Measurements from ENCODE around the gene GALNT16.
A peak's percentile ranks its signal among the peaks of the same experiment; 100 is the strongest.
"Not testable (repeated sequence)": the region's sequence is repeated elsewhere in the genome, so short reads cannot be mapped to it uniquely, and the experiment has no call there.

GALNT16 gene

DNA sequence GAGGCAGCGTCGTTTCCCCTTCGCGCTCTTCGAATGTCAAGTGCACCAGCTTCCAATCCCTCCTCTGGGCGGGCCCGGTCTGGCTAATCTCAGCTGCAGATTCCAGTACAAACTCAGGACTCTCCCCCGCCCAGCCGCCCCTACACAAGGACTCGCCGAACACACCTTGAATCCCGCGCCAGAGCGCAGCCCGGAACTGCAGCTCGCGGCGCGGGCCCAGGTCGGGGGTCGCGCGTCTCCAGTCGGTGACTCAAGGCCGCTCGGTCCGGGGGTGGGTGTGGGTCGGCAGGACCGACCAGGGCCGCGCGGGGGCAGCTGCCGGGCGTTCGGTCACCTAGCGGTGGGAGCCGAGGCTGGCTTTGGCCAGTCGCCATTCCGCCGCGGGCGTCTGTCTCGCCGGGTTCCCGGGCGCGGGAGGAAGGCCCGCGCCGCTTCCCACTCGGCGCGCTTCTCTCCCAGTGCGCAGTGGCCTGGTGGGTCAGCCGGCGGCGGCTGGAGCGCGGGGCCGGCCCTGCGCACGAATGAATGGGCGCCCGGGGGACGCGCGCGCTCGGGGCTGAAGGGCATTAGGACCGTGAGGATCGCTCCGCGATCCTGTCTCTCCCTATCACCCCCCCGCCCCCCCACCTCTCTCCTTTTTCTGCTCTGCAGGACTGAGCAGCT lies at the start of gene GALNT16:
GALNT16 (plus strand) TSS at position 632 of the 663 bp plus-strand sequence. CDS start 133 bp downstream, outside the sequence.
- peak; percentile 63 for DNase-seq

DNA sequence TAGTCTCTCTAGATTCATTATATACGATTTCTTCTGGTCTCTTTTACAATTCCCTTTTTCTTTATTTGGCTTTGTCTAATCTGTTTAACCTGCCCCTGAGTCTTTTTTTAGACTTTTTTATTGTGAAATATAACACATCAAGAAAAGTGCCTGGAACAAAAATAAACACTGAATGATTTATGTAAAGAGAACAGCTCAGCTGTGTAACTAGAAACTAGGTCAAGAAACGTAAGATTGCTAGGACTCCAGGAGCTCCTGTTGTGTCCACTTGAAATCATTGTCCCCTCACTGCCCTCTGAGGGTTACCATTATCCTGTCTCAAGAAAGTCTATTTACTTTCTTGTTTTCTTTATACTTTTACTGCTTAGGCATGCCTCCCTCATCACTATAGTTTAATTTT lies 45.6 kb upstream of the GALNT16 start:
- DNase-seq, result no peak

DNA sequence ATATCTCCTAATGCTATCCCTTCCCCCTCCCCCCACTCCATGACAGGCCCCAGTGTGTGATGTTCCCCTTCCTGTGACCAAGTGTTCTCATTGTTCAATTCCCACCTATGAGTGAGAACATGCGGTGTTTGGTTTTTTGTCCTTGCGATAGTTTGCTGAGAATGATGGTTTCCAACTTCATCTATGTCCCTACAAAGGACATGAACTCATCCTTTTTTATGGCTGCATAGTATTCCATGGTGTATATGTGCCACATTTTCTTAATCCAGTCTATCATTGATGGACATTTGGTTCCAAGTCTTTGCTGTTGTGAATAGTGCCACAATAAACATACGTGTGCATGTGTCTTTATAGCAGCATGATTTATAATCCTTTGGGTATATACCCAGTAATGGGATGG lies 42.3 kb upstream of the GALNT16 start:
- not testable (repeated sequence) for DNase-seq

DNA sequence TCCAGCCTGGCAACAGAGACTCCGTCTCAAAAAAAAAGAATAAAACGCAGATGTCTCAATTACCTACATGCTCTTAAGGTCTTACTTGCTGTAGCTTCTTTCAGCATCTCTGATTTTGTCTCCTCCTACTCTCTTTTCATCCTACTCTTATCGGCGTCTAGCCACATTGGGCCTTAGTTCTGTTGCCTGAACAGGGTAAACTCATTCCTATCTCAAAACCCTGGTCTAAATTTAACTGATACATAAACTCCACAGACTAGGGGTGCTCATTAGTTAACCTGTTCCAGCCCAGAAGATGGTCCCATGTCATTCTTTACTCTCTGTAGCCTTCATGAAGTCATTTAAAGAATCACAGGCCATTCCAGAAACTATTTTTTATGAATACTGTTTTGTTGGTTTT lies 35.0 kb upstream of the GALNT16 start:
- DNase-seq, result no peak

DNA sequence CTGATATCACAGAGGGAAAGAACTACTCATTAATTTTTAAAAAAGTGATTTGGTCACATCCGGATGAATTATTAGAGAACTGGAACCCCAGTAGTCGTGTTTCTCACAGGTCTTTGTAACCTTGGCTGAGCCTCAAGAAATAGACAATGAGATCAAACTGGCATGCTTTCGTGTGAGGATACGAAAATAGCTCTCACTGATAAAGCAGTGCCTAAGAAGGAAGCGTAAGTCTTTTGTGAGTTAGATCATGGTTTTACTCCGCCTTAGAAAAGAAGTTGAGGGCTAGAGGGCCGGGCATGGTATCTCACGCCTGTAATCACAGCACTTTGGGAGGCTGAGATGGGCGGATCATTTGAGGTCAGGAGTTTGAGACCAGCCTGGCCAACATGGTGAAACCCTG lies 33.8 kb upstream of the GALNT16 start:
- no peak for DNase-seq

DNA sequence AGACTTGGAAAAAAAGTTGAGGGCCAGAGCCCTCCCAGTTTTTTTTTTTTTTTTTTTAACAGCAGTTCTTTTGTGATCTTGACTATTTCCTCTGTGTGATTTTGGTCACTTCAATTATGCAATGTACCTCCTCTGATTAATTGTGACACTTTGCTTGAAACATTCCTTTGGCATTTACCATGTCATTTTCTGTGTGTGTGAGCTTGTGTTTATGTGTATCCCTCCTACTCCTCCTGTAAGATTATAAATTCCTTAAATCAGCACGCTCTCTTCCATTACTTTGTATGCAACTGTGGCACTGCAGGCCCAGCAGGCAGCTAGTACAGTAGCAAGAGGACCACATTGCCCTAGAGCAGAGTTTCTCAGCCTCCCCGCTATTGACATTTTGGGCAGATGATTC lies 33.2 kb upstream of the GALNT16 start:
- no peak for DNase-seq

DNA sequence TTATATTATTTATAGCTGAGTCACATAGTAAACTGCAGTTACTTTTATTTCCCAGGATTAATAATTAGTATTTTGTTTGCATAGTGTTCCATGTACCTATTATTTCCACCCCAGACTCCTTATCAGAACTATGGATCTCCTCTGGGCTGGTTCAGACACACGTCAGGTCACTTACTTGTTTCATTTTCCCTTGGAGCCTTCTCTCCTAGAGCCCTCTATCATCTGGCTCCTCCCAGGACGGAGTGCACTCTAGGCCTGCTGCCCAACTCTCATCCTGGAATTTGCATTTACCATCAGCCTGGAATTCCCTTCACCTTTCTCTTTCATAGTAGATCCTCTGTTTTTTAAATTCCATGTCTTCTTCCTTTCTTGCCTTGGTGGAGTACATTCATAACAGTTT lies 28.5 kb upstream of the GALNT16 start:
- DNase-seq, result no peak

DNA sequence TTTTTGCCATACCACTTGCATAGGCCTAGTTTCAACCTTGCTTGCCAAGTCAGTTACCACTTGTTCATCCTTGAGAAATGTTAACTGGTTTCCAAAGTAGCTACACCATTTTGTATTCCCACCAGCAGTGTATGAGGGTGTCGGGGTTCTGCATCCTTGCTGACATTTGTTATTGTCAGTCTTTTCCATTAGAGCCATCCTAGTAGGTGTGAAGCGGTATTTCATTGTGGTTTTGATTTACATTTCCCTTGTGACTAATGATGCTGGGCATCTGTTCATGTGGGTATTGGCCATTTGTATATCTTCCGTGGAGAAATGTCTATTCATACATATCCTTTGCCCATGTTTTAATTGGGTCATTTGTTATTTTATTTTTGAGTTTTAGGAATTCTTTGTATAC lies 27.6 kb upstream of the GALNT16 start:
- DNase-seq, result no peak

DNA sequence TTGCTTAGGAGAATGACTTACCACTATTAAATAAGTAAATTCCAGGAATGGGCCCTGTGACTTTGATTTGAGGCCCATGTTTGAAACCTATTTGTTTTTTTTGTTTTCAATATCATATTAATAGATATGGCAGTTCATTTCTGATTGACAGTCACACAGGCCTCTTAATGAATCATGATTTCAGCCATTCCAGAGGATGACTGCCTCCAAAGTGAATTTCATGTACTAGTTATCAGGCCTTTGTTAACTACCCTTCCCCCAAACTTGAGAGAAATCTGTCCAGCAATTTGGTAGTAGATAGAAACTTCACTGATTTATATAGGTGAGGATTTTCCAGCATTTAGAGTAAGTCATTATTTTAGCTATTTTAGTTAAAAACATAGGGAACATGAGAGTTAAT lies 25.9 kb upstream of the GALNT16 start:
- DNase-seq, result no peak

DNA sequence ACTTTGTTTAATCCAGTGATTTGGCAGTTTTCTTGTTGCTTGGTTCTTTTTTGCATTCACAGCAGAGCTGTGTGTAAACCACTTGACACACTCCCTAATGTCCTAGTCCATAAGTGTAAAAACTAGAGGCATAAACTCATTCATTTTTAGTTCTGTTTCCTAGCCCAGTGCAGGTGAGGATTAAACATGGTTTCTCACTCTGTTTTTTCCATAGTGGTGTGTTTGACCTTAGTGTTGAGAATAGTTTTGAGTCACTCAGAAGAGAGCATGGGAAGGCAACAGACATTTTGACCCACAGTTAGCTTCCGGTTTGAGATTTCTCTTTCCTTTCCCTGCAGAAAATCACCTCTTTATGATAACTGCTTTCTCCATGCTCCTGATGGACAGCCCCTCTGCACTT lies 24.2 kb upstream of the GALNT16 start:
- DNase-seq, result no peak

DNA sequence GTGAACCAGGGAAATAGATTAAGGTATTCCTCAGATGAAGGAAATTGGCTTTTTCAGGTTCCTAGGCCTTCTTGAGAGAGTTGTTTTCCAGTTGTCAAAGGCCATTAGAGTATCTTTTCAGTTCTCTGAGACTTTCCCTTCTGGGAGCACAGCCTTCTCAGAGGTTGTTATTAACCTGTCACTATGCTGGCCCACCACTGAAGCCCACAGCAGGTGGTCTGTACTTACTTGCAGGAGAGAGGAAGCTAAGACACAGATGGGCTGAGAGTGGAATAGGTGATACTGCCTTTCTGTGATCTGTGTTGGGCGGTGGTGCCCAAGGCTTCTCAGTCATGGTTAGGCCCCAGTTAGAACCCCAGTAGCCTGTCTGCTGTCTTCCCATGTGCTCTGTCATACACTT lies 22.8 kb upstream of the GALNT16 start:
- no peak for DNase-seq

DNA sequence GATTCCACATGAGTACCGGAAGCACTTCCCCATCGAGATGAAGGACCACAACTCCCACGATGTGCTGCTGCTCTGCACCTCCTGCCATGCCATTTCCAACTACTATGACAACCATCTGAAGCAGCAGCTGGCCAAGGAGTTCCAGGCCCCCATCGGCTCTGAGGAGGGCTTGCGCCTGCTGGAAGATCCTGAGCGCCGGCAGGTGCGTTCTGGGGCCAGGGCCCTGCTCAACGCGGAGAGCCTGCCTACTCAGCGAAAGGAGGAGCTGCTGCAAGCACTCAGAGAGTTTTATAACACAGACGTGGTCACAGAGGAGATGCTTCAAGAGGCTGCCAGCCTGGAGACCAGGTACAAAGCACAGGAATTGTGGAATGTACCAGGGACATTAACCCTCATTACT lies 22.4 kb upstream of the GALNT16 start:
- no peak for DNase-seq

DNA sequence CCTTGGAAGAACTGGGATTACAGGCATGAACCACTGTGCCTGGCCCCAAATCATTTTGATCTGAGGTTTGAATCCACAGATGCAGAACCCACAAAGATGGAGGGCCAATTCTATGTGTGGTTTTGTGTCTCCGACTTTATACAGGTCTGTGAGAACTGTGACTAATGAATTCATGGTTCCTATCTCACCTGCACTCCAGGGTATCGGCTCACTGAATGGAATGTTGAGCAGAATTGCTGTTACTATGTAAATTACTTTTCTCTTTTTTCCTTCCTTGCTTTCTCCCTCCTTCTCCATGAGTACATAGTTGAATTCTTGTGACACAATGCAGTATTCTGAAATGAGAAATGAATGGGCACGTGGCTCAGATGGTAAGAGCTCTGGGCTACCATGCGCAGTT lies 21.1 kb upstream of the GALNT16 start:
- DNase-seq, result no peak

DNA sequence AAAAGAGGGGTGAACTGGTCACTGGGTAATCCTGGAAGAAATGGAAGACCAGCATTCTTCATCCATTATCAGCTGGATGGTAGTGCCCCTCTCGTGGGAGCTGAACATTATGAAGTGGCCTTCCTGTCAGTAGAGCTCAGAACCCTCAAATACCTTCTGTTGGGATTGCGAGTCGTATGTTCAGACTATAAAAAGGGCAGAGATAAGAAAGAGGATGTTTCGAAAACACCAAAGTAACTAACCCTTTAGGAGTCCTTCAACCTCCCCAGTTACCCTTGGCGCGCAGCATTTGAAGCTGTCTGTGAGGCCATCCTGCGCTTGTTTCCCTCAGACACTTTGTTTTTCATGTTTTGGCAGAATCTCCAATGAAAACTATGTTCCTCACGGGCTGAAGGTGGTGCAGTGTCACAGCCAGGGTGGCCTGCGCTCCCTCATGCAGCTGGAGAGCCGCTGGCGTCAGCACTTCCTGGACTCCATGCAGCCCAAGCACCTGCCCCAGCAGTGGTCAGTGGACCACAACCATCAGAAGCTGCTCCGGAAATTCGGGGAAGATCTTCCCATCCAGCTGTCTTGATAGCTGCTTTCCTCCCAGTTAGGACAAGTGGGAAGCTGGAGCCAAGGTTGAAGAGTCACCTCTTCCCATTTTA lies 19.3 kb upstream of the GALNT16 start:
- no peak for DNase-seq

DNA sequence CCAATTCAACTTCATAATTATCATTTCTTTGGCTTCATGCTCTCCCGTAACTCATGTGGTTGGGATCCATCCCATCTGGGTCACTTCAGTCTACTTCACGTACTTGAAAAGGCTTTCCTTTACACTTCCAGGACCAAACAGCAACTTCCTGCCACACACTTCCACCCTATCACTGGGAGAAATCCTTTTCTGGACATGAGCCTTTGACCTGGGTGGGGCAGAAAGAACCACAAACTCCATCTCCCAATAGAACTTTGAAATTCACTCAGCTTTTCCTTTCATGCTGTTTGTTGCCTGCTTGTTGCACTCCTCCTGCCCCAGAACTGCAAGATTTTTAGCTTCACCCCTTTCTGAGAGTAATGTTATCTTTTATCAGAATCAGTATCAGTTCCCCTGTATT lies 18.4 kb upstream of the GALNT16 start:
- DNase-seq, result no peak

DNA sequence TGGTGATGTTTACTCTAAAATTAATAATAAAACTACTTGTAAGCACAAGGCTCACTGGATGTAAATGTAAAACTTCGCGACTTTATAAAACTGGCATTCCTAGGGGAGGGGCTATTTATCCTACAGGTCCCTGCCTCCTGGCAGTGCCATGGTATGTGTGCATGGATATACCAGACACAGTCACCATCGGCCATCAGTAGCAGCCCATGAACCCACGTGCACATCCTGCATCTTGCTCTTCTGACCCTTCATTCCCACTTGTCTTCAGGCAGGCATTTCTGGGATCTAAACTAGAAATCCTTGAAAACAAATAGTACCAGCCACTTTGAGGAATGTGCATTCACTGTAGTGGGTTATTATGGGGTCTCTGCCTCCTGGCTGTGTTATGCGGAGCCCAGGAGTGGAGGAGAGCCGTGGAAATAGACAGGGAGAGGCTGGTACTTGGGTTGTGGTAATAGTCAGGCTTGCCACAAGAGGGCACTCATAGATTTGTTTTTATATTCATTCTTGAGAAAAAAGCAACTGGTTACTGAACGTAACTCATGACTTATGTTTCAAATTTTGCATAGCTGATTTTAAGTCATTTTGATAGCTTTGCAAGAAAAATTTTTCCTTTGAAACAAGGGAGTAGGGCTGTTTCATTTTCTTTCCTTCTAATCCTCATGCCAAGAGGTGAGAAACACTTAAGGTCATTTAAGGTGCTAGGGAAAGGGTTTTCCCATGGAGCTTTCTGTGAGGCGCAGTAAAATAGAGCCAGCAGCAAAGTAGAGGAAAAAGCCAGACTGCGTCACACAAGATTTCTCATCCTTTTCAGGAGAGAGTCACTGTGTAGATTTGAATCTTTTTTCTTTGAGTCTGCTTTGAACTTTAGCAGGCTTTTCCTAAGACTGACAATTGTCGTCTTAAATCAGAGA lies 17.4 kb upstream of the GALNT16 start:
- DNase-seq, result peak; percentile 71

DNA sequence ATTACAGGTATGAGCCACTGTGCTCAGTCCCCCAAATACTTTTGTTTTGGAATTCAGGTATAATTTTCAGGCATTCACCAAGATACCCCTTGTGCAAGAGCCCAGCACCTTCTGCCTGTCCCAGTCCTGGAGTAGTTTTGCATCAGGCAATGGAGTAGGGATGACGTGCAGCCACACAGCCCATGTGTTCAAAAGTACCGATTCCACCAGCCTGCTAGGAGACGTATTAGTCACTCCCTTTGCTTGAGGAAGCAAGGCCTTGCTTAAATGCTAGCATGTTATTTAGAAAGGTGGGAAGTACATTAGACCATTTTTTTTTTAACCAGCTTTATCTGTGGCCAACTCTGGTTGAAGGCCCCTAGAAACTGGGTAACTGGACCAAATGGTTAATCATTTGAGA lies 15.0 kb upstream of the GALNT16 start:
- no peak for DNase-seq

DNA sequence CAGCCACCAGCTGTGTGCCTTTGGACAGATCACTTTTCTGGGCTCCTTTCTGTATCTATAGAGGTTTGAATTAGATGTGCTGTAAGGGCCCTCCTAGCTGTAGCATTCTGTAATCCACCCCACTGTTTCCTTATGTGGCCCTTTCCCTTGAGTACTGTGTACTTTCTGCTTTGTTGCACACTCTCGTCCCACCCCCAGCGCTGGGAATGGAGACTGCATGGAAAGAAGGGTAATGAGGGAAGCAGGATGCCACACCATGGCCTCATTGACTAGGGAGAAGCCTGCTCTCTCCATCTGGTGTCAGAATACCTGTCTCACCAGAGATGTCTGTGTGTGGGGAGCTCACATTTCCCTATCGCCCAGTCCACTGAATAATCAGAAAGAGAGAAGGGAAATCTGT lies 13.6 kb upstream of the GALNT16 start:
- DNase-seq, result no peak

DNA sequence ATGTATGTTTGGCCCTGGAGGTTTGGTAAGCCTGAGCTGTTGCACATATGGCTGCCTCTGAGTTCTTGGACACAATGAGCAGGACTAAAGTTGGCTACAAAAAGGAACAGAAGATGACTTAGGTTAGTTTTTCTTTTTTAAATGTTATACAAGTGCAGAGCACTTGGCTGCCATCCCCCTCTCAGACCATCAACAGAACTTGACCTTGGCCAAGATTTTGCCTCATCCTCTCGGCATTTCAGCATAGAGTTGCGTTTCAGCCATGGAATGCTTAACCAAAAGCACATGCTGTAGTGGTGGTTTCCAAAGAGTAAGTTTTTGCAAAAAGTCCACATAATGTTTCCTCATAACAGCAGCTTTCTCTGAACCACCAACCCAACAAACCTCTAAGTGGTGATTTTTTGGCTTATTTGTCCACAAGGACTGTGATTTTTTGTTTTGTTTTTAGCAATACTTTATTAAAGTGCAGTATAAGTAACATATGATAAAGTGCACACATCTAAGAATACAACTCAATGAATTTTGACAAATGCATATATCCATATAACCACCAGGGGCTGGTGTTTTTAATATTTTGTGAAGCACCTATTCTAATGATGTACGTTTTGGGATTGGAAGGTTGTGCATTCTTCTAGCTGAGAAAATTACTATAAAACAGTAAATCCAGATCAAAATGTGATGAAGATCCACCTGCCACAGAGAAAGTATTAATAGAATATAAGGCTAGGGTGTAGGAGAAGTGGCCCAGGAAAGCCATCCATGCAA lies 12.1 kb upstream of the GALNT16 start:
- peak; percentile 88 for DNase-seq

DNA sequence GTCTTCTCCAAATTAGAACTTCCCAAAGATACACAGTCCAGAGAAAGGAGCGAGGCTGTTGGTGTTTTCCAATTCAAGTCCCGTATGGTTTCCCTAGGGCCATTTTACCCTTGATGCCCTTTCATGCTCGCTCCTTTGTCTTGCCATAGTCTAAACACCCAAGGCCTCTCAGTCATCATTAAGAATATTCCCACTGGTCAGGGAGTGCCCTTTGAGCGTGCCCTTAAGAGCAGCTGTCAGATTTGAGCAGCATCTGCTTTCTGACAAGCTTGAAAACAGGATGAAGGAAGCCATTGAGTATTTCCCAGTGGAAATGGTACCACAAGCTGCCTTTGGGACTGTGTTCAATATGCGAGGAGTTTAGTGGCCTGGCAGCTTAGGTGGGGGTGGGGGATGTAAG lies 10.4 kb upstream of the GALNT16 start:
- no peak for DNase-seq

DNA sequence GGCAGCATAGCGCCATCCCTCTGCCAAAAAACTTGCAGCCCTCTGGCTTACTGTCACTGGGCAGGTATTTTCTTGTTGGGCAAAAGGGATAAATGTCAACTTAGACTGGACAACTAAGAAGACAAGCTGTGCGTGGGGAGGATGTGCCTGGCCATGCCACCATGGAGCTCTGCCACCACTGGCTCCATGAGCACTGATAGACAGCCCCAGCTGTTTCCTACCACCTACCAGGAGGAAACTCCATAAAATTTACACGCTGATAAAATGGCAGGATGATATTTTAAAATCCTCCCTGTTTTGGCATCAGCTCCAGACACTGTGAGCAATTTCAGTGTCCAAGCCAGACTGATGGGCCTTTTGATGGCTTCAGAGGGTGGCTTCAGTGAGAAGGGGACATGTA lies 7.1 kb upstream of the GALNT16 start:
- no peak for DNase-seq

DNA sequence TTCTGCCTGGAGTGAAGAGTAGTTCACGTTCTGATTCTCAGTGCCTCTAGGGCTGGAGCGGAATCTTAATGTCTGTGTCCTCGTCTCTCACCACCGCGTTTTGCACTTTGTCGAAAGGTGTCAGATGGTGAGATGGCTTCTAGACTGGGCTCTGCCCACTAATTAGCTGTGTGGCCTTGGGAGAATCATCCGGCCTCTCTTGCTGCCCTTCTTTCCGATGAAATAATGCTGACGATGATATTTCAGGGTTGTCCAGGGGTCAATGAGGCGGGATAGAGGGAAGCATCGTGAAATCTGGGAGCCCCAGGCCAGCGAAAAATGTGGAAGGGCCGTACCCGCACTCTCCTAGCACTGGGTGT lies 811 bp upstream of the GALNT16 start:
- DNase-seq, result no peak

DNA sequence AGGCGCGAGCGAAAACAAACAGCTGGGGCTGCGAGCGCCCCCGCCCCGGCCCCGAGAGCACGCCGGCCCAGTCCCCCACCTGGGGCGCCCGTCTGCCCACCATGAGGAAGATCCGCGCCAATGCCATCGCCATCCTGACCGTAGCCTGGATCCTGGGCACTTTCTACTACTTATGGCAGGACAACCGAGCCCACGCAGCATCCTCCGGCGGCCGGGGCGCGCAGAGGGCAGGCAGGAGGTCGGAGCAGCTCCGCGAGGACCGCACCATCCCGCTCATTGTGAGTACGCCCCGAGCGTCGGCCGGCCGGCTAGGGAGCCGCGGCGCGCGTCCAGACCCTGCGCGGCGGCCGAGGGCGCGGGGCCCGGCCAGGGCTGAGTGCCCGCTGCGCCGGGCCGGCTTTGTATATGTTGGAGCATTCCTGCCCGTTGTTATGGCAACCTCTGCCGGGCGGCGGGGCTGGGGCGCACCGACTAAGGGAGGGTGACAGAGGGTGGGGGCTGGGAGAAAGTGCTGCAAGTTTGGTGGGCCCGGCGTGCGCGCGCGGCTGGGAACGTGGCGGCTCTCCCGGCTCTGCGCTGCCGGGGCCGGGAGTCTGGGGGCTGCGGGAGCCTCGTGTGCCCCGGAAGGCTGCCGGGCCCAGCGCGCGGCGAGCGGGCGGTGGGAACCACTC lies 367 bp downstream of the GALNT16 start:
- DNase-seq, result peak; percentile 68
